Embryonic facial prominence (tissue), 1 donor: ENCODE results near the gene LRRC45.

Experiments used
- DNase-seq: peaks from one replicate; pipeline ENCODE4 v3.0.0-alpha.2; 2016; ENCODE audit errors: extremely low spot score

Gene LRRC45

DNA sequence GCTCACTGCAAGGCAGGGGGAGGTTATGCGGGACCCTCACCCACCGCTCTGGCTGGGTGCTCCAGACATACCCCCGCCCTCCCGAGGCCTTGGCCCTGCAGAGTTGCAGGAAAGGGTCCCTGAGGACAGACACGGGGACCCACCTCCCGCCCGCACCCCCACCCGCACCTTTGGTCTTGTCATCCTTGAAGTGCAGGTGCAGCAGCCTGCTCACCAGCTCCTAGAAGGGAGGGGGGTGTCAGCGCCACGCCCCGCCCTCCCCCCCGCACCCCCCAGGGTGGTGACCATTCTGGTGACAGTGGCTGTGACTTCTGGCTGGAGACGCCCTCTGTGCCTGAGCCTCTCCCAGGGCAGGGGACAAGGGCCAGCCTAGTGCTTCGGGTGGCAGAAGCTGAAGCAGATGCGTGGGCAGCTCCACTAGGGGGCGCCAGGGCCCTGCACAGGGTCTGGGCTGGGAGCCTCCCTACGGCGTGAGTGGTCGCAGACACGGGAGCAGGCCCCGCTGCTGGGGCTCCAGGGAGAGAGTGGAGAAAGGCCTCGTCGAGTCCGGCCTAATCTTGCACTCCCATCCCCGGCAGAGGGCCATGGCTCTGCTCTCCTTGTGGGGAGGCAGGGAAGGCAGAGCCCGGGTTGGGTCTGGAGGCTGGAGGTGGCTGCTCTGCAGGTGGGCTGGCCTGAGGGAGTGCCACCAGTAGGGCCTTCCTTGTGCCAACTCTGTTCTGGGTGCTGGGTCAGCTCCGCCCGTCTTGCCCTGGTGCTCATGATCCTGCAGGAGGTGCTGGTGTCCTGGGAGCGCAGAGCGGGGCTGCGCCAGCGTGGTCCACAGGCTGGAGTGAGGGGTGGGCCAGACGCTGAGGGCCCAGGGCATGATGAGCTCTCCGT is 3.2 kb upstream of the LRRC45 start:
- DNase-seq: no peak

DNA sequence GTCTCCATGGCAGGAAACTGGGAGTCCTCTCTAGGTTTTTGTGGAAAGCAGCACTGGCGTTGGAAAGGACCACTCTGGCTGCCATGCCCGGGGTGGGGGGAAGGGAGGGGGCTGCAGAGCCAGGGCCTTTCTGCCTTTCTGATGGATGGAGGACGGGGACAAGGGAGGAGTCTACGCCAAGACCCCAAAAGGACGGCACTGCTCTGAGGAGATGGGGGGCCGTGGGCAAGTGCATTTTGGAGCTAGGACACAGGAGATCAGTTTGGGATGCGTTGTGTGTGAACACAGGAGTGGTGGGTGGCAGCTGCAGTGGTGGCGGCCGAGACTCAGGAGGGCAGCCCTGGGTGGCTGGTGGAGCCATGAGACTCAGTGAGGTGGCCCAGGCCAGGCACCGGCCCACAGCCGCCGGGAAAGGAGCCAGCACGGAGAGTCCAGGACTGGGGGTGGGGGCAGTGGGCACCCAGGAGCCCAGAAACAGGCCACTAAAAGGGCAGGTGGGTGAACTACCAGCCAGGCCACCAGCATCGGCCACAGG is 2.5 kb upstream of the LRRC45 start:
- no peak for DNase-seq

DNA sequence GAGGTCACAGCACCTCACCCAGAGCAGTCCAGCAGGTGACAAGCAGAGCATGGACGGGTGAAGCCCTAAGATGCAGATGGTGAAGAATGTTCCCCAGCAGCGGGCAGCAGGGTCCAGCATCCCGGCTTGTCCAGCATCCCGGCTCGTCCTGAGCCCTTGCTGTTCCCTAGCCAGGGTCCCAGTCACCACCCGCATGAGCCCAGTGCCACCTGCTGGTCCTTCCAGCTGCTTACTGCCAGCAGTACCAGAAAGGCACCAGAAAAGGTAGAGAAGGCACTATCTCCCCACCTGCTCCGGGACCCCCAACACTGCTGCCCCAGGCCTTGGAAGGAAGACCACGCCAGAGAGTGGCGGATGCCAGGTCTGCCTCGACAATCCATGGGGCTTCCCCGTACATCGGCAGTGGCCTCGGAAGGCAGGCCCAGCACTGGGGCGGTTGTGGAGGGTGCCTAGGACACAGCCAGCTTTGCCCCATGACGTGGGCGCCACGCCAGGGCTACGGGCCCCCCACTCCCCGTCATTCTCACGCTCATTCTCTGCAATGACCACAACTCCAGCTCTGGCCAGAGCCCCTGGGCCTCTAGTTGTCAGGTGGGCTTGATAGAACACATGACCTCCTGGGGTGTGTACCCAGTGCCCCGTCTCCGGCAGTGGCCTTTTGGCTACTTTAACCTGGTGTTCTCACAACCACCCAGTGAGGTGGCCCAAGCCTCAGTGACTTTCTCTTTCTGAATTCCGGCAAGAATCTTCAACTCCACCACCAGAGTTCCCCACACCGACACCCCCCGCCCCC is 1.8 kb upstream of the LRRC45 start:
- no peak for DNase-seq

DNA sequence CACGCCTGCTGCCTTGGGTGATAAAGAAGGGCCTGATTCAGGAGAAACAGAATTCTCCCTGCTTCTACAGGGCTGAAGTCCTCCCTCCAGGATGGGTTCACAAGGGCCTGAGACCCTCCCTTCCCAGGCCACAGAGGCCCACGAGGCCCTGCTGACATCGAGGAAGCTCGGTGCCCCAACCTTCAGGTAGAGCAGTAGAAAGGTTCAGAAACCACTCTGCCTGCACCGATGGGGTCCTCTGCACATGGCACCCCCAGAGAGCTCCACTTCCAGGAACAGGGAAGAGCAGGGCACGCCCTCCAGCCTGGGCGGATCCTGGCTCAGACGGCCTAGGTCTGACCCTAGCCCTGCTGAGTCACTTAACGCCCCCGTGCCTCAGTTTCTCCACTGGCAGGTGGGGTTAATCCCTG is 1.2 kb upstream of the LRRC45 start:
- no peak for DNase-seq

DNA sequence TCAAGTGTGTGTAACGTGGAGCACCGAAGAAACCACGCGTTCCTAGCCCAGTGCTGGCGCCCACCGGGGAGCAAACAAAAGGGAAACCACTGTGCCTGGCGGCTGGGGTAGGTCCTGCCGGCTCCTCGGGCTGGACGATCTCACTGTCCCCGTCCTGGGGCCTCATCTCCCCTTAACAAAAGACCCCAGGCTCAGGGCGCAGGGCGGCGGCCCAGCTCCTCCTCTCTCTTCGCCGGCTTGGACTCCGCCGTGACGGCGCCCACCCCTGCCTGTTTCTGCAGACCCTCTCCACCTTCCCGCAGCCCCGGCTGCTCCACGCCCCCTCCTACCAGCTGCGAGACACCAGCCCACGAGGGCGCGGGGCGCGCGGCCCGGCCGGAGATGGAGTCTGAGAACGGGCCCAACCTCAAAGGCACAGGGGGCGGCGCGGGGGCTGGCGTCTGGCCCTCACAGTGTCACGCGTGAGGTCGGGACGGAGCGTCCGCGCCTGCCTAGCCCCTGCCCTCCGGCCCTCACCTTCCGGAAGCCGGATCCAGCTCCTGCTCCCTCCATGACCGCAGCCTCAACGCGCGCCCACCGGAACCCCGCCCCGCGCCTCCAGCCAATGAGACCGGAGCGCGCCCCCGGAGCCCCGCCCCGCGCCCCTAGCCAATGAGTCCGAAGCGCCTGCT is 660 bp upstream of the LRRC45 start, which contains the start of gene CENPX:
CENPX (minus strand) TSS at position 569 of the 671 bp plus-strand sequence; CDS start at position 552, 17 bp downstream.
- no peak for DNase-seq

DNA sequence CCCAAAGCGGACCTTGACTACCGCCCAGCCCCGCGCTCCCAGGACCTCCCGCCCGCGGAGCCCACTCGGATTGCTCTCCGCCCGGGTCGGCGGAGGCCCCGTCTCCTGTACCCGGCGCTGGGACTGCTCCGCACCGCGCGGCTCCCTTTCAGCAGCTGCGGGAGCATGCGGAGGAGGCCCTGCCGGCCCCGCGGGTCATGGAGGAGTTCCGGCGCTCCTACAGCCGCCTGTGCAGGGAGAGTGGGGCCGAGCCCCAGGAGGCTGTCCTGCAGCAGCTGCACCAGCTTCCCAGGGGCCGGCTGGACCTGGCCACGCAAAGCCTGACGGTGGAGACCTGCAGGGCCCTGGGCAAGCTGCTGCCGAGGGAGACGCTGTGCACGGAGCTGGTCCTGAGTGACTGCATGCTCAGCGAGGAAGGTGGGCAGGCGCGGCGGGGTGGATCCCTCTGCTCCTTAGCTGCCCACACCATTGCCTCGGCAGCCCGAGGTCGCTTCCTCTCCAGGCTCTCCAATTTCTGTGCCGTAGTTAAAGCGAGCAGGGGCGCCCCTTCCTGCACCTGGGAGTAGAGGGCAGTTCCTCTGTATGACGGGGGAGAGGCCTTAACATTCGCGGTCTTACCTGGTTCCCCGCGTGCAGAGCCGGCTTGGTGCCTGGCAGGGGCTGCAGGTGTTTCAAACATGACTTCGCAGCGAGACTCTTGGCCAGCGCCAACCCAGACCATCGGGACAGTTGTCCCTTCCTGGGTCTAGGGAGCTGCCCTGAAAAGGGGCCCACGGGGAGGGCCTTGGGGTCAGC is 539 bp downstream of the LRRC45 start:
- no peak for DNase-seq

DNA sequence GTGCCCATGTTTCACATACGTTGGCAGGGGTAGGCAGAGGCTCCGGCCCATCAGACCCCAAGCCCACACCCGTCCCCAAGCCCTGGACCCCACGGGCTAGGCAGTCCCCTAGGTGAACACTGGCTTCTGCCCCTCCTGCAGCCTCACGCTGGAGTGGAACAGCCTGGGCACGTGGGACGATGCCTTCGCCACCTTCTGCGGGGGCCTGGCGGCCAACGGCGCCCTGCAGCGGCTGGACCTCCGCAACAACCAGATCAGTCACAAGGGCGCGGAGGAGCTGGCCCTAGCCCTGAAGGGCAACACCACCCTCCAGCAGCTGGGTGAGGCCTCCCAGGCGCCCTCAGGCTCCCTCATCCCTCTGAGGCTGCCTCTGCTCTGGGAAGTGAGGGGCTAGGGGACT is 1.8 kb downstream of the LRRC45 start:
- no peak for DNase-seq

DNA sequence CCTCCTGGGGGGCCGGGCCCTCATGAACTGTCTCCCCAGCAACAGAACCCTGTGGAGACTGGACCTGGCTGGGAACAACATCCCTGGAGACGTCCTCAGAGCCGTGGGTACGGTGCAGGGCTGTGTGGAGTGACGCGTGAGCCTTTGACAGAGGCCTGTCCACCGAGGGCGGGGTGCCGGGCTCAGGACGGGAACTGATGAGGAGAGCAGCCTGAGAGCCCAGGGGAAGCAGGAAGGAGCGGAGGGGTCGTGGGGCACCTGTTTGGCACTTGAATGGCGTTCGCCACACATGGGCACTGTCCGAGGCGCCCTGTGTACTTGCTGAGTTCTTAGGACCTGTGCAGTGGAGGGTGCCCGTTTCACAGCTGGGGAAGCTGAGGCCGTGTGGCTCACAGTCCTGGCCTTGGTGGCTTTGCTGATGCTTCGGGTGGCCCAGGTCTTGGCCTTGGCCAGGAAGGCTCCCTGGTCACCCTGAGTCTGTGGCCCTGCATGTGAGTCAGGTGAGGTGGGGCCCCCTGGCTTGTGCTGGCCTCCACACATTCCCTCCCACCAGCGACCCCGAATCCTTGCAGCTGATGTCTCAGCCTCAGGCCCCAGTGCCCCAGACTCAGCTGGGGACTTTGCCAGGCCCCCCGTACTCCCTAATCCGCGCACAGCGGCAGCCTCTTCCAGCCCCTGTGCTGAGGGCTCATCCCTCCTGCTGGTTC is 2.4 kb downstream of the LRRC45 start:
- DNase-seq: no peak

DNA sequence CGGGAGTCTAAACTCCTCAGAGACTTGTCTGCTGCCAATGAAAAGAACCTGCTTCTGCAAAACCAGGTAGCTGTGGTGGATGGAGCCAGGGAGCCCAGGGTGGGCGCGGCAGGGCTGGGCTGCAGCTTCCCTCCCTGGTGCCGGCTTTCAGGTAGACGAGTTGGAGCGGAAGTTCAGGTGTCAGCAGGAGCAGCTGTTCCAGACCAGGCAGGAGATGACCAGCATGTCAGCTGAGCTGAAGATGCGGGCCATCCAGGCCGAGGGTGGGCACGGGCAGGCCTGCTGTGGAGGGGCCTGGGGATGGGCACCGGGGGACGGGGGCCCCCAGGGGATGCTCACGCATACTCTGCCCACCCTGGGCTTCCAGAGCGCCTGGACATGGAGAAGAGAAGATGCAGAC is 5.1 kb downstream of the LRRC45 start:
- no peak for DNase-seq

DNA sequence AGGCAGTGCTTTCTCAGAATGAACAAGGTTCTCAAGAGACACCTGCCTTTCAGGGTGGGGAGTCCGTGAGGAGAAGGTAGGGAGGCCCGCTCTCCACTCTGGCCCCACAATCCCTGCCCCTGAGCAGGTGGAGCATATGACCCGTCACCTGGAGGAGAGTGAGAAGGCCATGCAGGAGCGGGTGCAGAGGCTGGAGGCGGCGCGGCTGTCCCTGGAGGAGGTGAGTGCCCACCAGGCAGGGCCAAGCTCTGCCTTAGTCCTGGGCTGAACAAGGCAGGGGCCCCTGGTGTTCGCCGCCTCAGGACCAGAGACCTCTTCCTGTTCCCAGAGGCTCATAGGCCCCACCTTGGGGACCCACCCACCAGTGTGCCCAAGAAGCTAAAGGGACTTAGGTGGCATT is 5.9 kb downstream of the LRRC45 start:
- DNase-seq: no peak

DNA sequence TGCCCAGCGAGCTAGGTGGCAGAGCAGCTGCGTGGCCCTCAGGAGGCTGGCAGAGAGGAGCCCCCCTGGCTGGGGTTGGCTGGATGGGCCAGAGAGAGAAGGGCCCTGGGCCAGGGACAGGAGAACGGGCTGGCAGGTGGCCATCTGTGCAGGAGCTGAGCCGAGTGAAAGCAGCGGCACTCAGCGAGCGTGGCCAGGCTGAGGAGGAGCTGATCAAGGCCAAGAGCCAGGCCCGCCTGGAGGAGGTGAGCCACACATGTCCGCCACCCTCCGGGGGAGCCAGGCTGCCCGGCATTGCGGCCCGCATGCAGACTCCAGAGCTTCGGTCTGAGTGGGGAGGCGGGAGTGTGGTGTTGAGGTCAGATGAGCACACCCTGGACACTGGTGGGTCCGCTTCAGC is 6.3 kb downstream of the LRRC45 start:
- DNase-seq: no peak

DNA sequence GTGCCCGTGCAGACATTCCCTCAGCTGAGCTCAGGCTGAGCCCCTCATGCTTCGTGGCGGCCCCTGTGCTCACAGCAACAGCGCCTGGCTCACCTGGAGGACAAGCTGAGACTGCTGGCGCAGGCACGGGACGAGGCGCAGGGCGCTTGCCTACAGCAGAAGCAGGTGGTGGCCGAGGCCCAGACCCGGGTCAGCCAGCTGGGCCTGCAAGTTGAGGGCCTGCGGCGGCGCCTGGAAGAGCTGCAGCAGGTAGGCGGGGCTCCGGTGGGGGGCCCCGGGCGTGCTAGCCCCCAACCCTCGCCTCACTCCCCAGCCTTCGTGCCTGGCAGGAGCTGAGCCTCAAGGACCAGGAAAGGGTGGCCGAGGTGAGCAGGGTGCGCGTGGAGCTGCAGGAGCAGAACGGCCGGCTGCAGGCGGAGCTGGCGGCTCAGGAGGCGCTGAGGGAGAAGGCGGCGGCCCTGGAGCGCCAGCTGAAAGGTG is 6.9 kb downstream of the LRRC45 start:
- no peak for DNase-seq

DNA sequence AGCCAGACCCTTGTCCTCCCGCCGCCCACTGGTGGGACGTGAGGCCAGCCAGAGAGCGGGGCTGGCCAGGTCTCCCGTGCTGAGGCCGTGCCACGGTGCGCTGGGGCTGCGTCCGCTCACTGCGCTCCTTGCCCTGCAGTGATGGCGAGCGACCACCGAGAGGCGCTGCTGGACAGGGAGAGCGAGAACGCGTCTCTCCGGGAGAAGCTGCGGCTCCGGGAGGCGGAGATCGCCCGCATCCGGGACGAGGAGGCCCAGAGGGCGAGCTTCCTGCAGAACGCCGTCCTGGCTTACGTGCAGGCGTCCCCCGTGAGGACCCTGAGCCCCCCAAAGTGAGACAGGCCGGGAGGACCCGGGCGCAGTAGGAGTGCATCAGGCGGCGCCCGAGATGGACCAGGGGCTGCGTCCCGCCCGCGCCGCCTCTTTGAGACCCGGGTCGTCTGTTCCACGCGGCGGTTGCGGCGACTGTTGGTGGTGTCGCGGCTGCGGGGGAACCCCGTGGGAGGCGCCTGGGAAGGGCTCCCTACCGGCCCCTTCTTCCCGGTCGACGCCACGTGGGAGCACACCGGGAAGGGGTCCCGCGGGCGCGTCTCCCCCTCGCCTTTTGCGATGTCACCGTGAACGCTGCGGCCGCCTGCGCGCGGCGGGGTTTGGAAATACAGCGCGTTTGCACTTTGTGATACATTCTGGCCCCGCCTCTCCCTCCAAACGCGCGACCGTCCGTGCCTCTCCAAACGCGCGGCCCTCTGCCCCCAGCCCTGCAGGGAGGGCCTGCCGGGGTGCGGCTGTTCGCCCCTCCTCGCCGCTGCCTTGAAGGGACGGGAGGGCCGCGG is 7.6 kb downstream of the LRRC45 start:
- DNase-seq: no peak

DNA sequence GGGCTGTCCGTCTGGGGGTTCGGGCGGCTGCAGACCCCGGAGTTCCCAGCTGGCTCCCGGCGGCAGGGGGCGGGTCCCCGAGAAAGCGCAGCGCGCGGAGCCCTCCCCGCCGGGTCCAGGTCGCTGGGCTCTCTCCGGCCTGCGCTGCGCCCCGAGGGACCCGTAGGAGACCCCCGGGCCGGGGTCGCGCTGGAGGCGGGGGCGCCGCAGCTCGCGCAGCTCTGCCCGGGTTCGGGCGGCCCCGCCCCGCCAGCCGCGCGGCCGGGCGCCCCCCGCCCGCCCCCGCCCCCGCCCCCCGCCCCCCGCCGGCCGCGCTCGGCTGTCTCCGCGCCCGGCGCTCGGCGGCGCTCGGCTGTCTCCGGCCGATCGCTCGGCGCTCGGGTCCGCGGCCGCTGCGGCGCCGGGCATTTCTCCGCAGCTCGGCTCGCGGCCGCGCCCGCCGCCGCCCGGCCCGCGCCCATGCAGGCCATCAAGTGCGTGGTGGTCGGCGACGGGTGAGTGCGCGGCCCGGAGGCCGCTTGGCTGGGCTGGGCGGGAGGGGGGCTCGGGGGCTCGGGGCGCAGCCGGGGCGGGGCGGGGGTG is 8.3 kb downstream of the LRRC45 start, which contains the start of gene RAC3:
RAC3 (plus strand) TSS at position 376 of the 582 bp plus-strand sequence; CDS start at position 460, 84 bp downstream.
- DNase-seq: no peak

DNA sequence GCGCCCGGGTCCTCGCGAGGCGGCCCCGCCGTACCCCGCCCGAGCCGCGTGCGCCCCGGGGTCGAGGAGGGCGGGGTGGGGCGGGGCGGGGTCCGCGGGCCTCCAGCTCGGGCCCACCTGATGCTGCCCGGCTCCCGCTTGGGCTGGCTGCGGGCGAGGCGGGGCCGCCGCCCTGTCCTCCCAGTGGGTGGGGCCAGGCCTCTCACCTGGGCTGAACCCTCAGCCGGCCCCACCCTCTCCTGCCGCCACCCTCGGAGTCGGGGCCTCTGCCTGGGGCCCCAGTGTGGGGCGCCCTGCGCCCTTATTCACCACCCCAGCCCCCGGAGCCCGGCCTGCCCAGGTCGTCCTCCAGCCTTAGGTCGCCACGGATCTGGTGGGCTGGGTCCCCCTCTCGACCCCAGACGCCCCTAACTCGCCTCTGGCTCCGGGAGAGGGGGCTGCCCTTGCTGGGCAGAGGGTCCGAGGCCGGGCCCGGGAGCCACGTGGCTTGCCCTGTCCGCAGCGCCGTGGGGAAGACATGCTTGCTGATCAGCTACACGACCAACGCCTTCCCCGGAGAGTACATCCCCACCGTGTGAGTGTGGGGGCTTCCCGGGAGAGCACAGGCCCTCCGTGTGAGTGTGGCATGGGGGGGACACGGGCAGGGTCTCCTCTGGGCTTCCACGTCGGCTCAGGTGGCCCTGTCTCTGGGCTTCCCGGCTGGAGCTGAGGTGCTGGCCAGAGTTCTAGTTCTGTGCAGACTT is 9.0 kb downstream of the LRRC45 start:
- no peak for DNase-seq

DNA sequence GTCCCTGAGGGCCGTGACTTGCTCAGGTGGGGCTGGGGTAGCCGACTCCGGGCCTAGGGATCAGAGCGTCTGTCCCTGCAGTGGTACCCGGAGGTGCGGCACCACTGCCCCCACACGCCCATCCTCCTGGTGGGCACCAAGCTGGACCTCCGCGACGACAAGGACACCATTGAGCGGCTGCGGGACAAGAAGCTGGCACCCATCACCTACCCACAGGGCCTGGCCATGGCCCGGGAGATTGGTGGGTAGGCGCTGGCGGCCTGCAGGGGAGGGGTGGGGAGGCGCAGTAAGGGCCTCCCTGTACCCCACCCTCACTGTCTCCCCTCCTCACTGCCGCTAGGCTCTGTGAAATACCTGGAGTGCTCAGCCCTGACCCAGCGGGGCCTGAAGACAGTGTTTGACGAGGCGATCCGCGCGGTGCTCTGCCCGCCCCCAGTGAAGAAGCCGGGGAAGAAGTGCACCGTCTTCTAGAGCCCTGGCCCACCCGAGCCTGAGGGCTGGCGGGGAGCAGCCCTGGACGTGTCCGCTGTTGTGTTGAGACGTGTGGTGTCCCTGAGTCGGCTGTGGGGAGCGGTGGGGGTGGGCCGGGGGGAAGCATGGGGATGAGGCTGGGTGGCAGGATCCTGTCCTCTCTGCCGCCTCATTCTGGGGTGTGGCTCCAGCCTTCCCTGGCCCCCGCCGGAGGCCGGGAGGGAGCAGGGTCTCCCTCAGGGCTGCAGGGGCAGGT is 10.4 kb downstream of the LRRC45 start:
- DNase-seq: no peak

DNA sequence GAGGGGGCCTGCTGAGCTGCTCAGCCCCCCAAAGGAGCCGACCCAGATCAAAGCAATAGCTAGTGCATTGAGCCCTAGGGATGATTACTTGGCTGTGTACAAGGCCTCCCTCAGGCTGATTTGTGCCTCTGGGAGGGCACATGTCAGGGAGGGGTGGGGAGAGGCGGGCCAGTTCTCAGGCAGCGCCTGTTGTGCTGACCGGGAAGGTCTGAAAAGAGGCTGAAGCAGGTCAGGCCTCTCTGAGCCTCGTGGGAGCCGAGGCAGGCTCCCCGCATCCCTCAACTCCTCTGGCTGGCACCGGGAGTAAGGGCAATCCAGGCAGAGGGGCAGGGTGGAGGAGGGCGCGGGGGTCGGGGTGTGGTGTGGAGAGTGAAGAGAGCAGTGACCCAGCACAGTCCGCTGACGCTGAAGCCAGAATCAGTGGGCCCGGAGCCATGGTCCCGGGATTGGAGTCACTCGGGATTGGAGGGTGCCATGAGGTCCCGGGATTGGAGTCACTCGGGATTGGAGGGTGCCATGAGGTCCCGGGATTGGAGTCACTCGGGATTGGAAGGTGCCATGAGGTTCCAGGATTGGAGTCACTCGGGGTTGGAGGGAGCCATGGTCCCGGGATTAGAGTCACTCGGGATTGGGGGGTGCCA is 11.4 kb downstream of the LRRC45 start:
- no peak for DNase-seq
